ENCODE results near the gene COA1. TPM values are rescaled to one million over a fixed set of nuclear protein-coding genes. Genes with fewer than 3 reads are reported as not detected.
"Not testable (repeated sequence)": the region's sequence is repeated elsewhere in the genome, so short reads cannot be mapped to it uniquely, and the experiment has no call there.

COA1 gene
- total RNA-seq, 2 donors from 2014 or later = 53.6 to 56.0 TPM

- Histone ChIP-seq H3K36me3 (peaks cover 25% of the 10 kb centered on the region), H3K4me1 (peaks cover 0 to 14% of the 10 kb centered on the region in 2 donors), H3K4me3 (no peak overlapping the region), H3K27me3 (no peaks in the 10 kb centered on the region), H3K27ac (no peak overlapping the region), H3K9me3 (no peaks in the 10 kb centered on the region)
- TF ChIP-seq CTCF (IDR thresholded peaks at IDR 0.05) = no peak
- DNase-seq (ENCODE audit: low spot score) = no peak
Measured at GRCh38 chr7:43634384-43634783, 94.9 kb downstream of the COA1 start.

- no peak overlapping the region for H3K27ac ChIP-seq
- no peak for DNase-seq (ENCODE audit: low spot score)
- H3K36me3 ChIP-seq = peaks cover 25% of the 10 kb centered on the region
- no peaks in the 10 kb centered on the region for H3K27me3 ChIP-seq
- H3K9me3 ChIP-seq = no peaks in the 10 kb centered on the region
- H3K4me1 ChIP-seq = peaks cover 0 to 8% of the 10 kb centered on the region in 2 donors
- TF ChIP-seq CTCF (IDR thresholded peaks at IDR 0.05) = no peak
- H3K4me3 ChIP-seq = no peak overlapping the region
Measured at GRCh38 chr7:43632746-43633145, 96.6 kb downstream of the COA1 start.

GRCh38 chr7:43631559-43631958 is 97.8 kb downstream of the COA1 start:
- no peaks in the 10 kb centered on the region for H3K27me3 ChIP-seq
- H3K4me1 ChIP-seq = peaks cover 0 to 10% of the 10 kb centered on the region in 2 donors
- H3K9me3 ChIP-seq = no peaks in the 10 kb centered on the region
- no peak overlapping the region for H3K4me3 ChIP-seq
- TF ChIP-seq CTCF (IDR thresholded peaks at IDR 0.05) = no peak
- peaks cover 20% of the 10 kb centered on the region for H3K36me3 ChIP-seq
- no peak for DNase-seq (ENCODE audit: low spot score)
- no peak overlapping the region for H3K27ac ChIP-seq

GRCh38 chr7:43630482-43630881 is 98.8 kb downstream of the COA1 start:
- no peak for TF ChIP-seq CTCF (IDR thresholded peaks at IDR 0.05)
- H3K4me3 ChIP-seq = no peak overlapping the region
- H3K36me3 ChIP-seq = peaks cover 18% of the 10 kb centered on the region
- no peak overlapping the region for H3K27ac ChIP-seq
- H3K9me3 ChIP-seq = no peaks in the 10 kb centered on the region
- DNase-seq (ENCODE audit: low spot score) = no peak
- H3K4me1 ChIP-seq = peaks cover 0 to 11% of the 10 kb centered on the region in 2 donors
- no peaks in the 10 kb centered on the region for H3K27me3 ChIP-seq

GRCh38 chr7:43629857-43630256 is 99.5 kb downstream of the COA1 start:
- Histone ChIP-seq H3K36me3 (peaks cover 20% of the 10 kb centered on the region), H3K4me1 (peaks cover 0 to 14% of the 10 kb centered on the region in 2 donors), H3K27ac (no peak overlapping the region), H3K4me3 (no peak overlapping the region), H3K9me3 (no peaks in the 10 kb centered on the region), H3K27me3 (no peaks in the 10 kb centered on the region)
- TF ChIP-seq CTCF (IDR thresholded peaks at IDR 0.05) = no peak
- no peak for DNase-seq (ENCODE audit: low spot score)

GRCh38 chr7:43628431-43628830 is 100.9 kb downstream of the COA1 start:
- peaks cover 0 to 14% of the 10 kb centered on the region in 2 donors for H3K4me1 ChIP-seq
- peaks cover 27% of the 10 kb centered on the region for H3K36me3 ChIP-seq
- no peaks in the 10 kb centered on the region for H3K27me3 ChIP-seq
- H3K4me3 ChIP-seq = no peak overlapping the region
- TF ChIP-seq CTCF (IDR thresholded peaks at IDR 0.05) = no peak
- DNase-seq (ENCODE audit: low spot score) = no peak
- H3K27ac ChIP-seq = no peak overlapping the region
- H3K9me3 ChIP-seq = no peaks in the 10 kb centered on the region

- not testable (repeated sequence) for DNase-seq (ENCODE audit: low spot score); H3K27me3 ChIP-seq; H3K27ac ChIP-seq; H3K9me3 ChIP-seq; H3K4me3 ChIP-seq
- peaks cover 23% of the 10 kb centered on the region for H3K36me3 ChIP-seq
- peaks cover 0 to 14% of the 10 kb centered on the region in 2 donors for H3K4me1 ChIP-seq
Measured at GRCh38 chr7:43627798-43628197, 101.5 kb downstream of the COA1 start.
